Breast epithelium (tissue), 3 donors: ENCODE results near the gene MAPK11.

Experiments
- POLR2A ChIP-seq: fragments of 450-650 bp; IDR thresholded peaks from one replicate; pipeline ENCODE4 v1.6.1; 2016; ENCODE audit warnings: antibody characterized with exemption, mild to moderate bottlenecking, moderate library complexity
- POLR2AphosphoS5 ChIP-seq, 3 donors: sonication (generic); formaldehyde crosslinking; IDR thresholded peaks; one replicate each; pipeline ENCODE4 v1.6.1; 2017; ENCODE audit warnings: antibody characterized with exemption in 3 of 3
- TF ChIP-seq, protein P1 (sequence below), 3 donors: fragments of 450-650 bp; IDR thresholded peaks; one replicate each; pipeline ENCODE4 v1.5.1; 2016 to 2017; ENCODE audit warnings: antibody characterized with exemption in 3 of 3, mild to moderate bottlenecking in 3 of 3, moderate library complexity in 3 of 3

DNA sequence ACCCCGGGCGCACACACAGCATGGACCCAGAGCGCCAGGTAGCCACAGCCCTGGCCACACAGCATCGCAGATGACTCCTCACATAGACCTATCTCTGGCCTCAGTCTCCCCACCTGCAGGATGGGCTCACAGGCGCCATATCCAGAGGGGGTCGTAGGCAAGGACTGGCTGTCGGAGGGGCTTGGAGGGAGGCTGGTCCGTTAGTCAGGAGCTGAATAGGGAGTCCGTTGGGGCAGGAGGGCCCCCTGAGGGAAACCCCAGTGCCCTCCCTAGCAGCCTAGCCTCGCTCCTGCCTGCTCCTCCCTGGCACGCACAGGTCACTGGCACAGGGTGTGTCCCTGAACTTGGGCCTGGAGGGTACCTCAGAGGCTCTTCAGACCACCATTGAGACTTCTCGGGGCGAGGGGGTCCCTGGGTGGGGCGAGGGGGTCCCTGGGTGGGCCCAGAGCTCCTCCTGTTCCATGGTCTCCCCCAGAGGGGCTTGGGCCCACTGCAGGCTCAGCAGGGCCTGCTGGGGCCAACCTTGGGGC, 35.3 kb upstream of the MAPK11 start:
- TF ChIP-seq, protein P1, sequence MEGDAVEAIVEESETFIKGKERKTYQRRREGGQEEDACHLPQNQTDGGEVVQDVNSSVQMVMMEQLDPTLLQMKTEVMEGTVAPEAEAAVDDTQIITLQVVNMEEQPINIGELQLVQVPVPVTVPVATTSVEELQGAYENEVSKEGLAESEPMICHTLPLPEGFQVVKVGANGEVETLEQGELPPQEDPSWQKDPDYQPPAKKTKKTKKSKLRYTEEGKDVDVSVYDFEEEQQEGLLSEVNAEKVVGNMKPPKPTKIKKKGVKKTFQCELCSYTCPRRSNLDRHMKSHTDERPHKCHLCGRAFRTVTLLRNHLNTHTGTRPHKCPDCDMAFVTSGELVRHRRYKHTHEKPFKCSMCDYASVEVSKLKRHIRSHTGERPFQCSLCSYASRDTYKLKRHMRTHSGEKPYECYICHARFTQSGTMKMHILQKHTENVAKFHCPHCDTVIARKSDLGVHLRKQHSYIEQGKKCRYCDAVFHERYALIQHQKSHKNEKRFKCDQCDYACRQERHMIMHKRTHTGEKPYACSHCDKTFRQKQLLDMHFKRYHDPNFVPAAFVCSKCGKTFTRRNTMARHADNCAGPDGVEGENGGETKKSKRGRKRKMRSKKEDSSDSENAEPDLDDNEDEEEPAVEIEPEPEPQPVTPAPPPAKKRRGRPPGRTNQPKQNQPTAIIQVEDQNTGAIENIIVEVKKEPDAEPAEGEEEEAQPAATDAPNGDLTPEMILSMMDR (IDR thresholded peaks at IDR 0.05) = no peak
- TF ChIP-seq POLR2AphosphoS5 (IDR thresholded peaks at IDR 0.05) (no peak), POLR2A (no peak)
